CD4-positive, alpha-beta T cell treated with Interleukin-4 for 4 hours (primary cell): ENCODE data around the gene SURF1.
A peak's percentile ranks its signal among the peaks of the same experiment; 100 is the strongest.

Experiments used
- DNase-seq: peaks from one replicate; pipeline ENCODE4 v3.0.0-alpha.2; 2020

SURF1 gene

GRCh38 chr9:133360400-133361393 lies 4.4 kb upstream of the SURF1 start:
- DNase-seq: no peak

GRCh38 chr9:133359399-133360175 lies 3.3 kb upstream of the SURF1 start:
- no peak for DNase-seq

DNA sequence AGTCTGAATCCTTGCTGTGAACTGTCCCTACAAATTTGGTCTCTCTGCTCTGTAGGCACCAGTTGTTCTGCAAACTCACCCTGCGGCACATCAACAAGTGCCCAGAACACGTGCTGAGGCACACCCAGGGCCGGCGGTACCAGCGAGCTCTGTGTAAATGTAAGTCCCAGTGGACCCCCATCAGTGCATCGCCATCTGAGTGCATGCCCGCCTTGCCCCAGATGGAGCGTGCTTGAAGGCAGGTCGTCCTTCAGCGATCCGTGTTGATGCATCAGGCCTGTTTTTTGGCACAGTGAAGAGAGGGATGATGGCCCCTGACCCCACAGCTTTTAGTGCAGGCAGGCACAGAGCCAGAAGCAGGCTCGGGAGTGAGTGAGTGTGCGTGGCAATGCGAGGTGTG lies 1.4 kb upstream of the SURF1 start:
- DNase-seq: no peak

- DNase-seq: peak; percentile 34
Observed at GRCh38 chr9:133355881-133356357, 368 bp downstream of the SURF1 start.

- no peak for DNase-seq
Observed at GRCh38 chr9:133354766-133355165, 1.5 kb downstream of the SURF1 start.

- DNase-seq: no peak
Observed at GRCh38 chr9:133353548-133353947, 2.7 kb downstream of the SURF1 start.

DNA sequence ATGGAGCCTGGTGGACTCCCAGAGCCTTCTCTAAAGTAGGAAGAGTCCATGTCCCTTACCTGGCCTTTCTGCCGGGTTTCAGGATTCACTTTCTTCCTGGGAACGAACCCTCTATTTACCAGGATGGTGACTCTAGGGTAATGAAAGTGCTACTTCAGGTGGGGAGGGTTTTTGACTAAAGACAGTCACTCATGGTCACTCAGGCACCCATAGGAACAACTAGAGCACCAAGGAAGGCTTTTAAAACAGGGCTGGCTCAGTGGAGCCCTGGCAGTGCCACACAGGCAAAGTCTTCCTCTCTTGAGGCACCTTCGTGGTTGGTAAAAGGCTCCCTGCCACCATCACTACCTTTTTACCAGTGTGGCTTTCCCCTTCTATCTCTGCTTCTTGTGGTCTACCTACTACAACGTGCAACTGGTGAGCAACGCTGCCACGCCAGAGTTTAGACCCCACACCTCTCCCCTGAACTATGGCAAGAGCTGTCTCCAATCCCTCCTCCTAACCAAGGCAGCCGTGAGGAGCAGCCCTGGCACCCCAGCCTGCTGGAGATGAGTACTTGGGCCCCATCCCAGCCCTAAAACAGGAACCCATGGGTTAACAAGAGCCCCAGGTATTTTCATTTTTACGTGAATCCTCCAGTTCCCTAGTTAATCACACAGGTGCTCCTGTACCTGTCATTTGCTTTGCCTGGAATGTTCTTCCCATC lies 3.5 kb downstream of the SURF1 start:
- DNase-seq: no peak

DNA sequence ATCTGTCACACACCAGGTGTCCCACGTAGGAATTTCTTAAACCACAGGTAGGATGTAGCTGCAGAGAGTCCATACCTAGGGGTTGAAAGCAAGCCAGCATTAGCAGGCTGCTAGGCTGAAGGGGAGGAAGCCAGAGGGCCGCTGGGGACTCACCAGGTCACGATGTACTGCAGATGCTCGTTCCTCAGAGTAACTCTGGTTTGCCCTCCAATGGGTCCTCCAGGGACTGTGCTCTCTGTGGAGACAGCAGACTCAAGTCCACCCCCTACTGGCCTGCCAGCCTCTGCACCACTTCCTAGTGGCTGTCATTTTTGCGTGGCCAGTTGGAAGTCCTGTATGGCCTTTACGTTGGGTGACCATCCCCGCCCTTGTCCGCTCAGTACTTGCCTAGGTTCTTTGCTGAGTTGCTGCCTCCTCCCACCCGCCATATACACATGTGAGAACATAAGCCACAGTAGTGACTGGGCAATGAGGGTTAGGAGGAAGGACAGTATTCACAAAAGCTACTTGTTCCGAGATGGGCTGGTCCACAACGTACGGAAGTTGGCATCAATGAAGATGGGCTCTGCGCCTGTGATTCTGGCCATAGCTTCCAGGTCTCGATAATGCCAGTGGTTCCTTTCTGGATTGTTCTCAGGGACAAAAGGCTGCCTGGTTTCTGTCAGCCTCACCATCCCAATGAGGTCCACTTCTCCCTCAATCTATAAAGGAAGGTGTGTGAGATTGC lies 4.2 kb downstream of the SURF1 start:
- peak; percentile 33 for DNase-seq

DNA sequence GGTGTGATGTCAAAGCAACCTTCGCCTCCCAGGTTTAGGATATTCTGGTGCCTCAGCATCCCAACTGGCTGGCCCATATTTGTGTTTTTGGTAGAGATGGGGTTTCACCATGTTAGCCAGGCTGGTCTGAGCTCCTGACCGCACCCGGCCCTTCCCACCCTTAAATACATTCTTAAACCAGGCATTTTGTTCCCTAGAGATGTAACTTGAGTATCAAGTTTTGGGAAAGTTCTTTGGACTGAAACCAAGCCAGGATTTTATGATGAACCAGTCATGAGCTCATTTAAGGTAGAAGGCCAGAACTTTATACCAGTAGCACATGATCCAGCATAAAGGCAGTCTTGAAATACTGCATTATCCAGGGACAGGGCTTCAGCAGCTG lies 4.8 kb downstream of the SURF1 start:
- no peak for DNase-seq

GRCh38 chr9:133349965-133350616 lies 6.2 kb downstream of the SURF1 start:
- DNase-seq: no peak

DNA sequence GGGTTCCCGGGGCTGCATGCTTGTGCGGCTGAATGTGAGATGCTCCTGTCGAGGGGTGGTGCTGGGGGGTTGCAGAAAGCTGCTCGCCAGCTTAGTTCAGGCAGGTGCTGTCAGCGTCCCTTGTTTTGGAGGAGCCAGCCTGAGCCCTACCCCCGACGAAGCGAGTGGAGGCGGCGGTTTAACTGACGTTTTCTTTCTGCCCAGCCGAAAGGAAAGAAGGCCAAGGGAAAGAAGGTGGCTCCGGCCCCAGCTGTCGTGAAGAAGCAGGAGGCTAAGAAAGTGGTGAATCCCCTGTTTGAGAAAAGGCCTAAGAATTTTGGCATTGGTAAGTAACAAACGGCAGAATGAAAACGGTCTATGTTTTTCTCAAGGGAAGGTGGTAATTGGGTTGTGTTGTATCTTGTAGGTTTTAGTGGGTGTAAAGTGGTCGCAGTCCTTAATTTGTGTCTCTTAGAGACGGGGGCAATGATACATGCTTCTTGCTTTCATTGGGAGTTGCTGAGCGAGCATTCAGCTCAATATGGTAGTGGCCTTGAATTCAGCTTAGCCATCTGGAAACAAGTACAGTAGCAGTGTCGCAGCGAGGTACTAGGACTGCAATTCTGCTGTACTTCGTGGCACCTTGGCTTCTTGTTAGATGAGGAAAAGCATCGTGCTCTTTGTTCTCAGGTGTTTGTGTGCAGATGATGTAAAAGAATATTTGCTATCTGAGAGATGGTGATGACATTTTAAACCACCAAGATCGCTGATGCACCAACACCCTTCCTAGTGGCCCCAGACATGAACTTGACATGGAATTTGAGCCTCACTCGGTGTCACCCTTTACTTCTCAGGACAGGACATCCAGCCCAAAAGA lies 7.3 kb downstream of the SURF1 start:
- DNase-seq: no peak

- DNase-seq: peak; percentile 96
Observed at GRCh38 chr9:133347985-133348717, 8.1 kb downstream of the SURF1 start, which contains the start of the genes MED22 and RPL7A. Gene MED22 (minus strand): TSS chr9:133348131. CDS start chr9:133346662, 1,469 bp downstream. Gene RPL7A (plus strand): TSS chr9:133348218. CDS start chr9:133348244, 26 bp downstream.

GRCh38 chr9:133347515-133347984 lies 8.7 kb downstream of the SURF1 start:
- DNase-seq: peak; percentile 62

DNA sequence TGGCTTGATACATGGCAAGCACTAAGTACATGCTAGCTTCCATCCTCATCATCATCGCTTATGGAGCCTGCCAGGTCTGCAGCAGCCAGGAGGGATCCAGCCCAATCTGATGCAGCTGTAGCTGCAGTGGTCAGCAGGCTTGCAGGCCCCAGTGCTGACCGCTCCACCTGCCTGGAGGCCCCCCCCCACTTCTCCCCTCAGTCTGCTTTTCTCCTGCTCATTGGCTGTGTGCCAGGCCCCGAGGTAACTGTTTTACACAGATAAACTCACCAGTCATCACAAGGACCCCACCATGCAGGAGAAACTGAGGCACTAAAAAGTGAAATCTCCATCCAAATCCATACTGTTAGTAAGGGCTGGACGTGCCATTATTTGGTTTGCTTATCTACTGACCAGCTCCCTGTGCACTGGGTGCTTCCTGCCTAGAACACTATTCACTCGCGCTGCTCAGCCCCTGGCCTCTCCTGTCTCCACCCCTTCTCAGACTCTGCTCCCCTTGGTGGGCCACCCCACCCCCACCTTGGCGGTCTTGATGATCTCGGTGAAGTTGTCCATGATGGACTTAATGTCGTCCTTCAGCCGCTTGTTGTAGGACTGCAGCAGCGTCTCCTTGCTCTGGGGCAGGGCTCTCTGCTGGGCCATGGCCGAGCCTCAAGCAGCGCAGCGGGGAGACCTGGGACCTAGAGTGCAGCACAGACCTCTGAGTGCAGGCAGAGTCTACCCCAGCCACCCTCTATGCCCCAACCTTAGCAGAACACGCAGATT lies 10.1 kb downstream of the SURF1 start:
- DNase-seq: no peak

- DNase-seq: no peak
Observed at GRCh38 chr9:133345596-133345995, 10.7 kb downstream of the SURF1 start.

- DNase-seq: no peak
Observed at GRCh38 chr9:133344979-133345378, 11.3 kb downstream of the SURF1 start.

DNA sequence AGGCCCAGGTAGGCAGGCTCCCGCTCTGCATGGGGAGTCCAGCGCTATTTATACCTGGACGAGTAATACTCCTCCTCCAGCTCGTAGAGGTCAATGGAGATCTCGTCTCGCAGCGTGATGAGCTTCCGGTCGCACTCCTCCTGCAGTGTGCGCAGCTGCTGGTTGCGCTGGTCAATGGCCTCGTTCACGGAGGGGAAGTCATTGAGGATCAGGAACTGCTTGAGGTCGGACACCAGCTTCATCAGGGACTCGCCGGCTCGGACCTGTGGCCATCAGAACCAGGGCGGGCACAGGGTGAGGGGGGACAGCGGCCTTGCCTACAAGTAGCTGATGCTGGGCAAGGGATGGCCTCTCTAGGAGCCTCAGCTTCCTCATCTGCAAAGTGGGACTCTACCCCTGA lies 12.2 kb downstream of the SURF1 start:
- no peak for DNase-seq

DNA sequence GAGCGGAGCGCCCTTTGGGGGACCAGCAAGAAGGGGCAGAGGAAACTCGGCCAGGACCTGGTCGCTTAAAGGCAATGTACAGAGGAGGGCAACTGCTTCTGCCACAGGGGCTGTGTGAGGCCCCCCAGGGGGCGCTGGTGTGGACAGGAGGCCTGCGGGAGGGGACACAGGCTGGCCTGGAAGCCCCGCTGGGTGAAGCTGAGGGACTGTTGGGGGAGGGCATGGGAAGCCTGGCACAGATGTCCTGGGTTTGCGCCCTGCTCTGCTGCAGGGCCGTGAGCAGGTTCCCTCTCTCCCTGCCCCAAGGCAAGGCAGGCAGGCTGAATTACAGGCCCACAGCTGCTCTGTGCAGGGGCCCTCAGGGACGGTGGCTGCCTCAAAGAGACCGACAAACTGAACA lies 13.7 kb downstream of the SURF1 start:
- DNase-seq: no peak

- no peak for DNase-seq
Observed at GRCh38 chr9:133342069-133342406, 14.2 kb downstream of the SURF1 start.
